ENCODE measurements around the gene CAPN12. TPM values are rescaled to one million over a fixed set of nuclear protein-coding genes. Genes with fewer than 3 reads are reported as not detected.

The CAPN12 gene
- total and polyA plus RNA-seq, 10 of the 15 experiments (the other 5 are each of a cell fraction or from before 2014, with no cell fraction given) = 0.64 to 4.6 (median 2.0) TPM

GRCh38 chr19:38765214-38765613, 20.9 kb upstream of the CAPN12 start:
- TF ChIP-seq MYC (IDR thresholded peaks at IDR 0.05; ENCODE audit: insufficient read depth, insufficient read length, insufficient replicate concordance, low read length, severe bottlenecking) (no peak), ZBTB4 (CRISPR knock-in tag; IDR thresholded peaks at IDR 0.05) (no peak), EED (IDR thresholded peaks at IDR 0.05; ENCODE audit: low read depth) (no peak), DPF2 (IDR thresholded peaks at IDR 0.05) (no peak), RAD21 (IDR thresholded peaks at IDR 0.05; ENCODE audit: insufficient read depth, low read depth, low read length) (no peak), PAX8 (IDR thresholded peaks at IDR 0.05) (no peak), RCOR1 (conservative IDR thresholded peaks at IDR 0.05; ENCODE audit: low read depth, low read length) (no peak)
- no peaks in the 10 kb centered on the region for H4K20me1 ChIP-seq (ENCODE audit: control insufficient read depth, insufficient read depth)
- no TSS peak for BruUV-seq (replicated peaks)
- intact Hi-C loops (cut with micrococcal nuclease; ENCODE audit: unreplicated experiment) = no loop called here
- H2AFZ ChIP-seq (ENCODE audit: control insufficient read depth, low read depth, low read length) = no peak overlapping the region
- no peaks in the 10 kb centered on the region for H3K27me3 ChIP-seq (replicated peaks in 1 of 2; ENCODE audit: control insufficient read depth in 2 of 2, insufficient read depth in 2 of 2, low read length in 1 of 2)
- no peaks in the 10 kb centered on the region for H3K36me3 ChIP-seq (ENCODE audit: control insufficient read depth in 2 of 2, insufficient read depth in 2 of 2, low read length in 1 of 2)
- RAD21 ChIA-PET (ENCODE audit: unreplicated experiment) = no interaction called here
- H3K4me2 ChIP-seq (ENCODE audit: control insufficient read depth, insufficient read depth) = no peak overlapping the region
- in situ Hi-C loops (cut with MboI) = no loop called here
- H3K4me1 ChIP-seq (ENCODE audit: control insufficient read depth, insufficient read depth, low read length) = no peaks in the 10 kb centered on the region
- H3K9me3 ChIP-seq (replicated peaks; ENCODE audit: control insufficient read depth, insufficient read depth, low read length) = no peaks in the 10 kb centered on the region
- H3K9ac ChIP-seq (ENCODE audit: control insufficient read depth, insufficient read depth, low read length) = no peak overlapping the region
- SMC1A ChIA-PET (ENCODE audit: uncharacterized antibody, unreplicated experiment) = interaction anchor here (0.6 kb wide), 1 partner anchor 136 kb away, joined by 3 read pairs; no protein-coding TSS in a partner anchor
- DNase-seq (ENCODE audit: low read depth, low spot score) (no peak), FAIRE-seq (no peak), ATAC-seq (no peak)
- POLR2A ChIA-PET = interaction anchor here (0.7 kb wide), 3 partner anchors 121 to 720 kb away, joined by 4 to 6 read pairs (median 4); no protein-coding TSS in a partner anchor
- no peaks in the 10 kb centered on the region for H3K79me2 ChIP-seq (ENCODE audit: control insufficient read depth, insufficient read depth, low read length)
- no peak overlapping the region for H3K4me3 ChIP-seq
- WGBS (ENCODE audit: insufficient coverage, insufficient replicate concordance, low lambda C conversion rate, missing lambda C conversion rate) = 90% methylated on average over 2 of the region's 2 CpGs
- H3K27ac ChIP-seq (ENCODE audit: control insufficient read depth, insufficient read depth) = no peak overlapping the region
- CTCF ChIA-PET = no interaction called here

Measured in GM12878 (cell line).